Measurements from ENCODE around the gene GBGT1. TPM values are rescaled to one million over a fixed set of nuclear protein-coding genes. Genes with fewer than 3 reads are reported as not detected.
A peak's percentile ranks its signal among the peaks of the same experiment; 100 is the strongest.

The GBGT1 gene
- total and polyA plus RNA-seq, 9 of the 15 experiments (the other 6 are each of a cell fraction or from before 2014, with no cell fraction given) = 0.55 to 25.8 (median 13.7) TPM

DNA sequence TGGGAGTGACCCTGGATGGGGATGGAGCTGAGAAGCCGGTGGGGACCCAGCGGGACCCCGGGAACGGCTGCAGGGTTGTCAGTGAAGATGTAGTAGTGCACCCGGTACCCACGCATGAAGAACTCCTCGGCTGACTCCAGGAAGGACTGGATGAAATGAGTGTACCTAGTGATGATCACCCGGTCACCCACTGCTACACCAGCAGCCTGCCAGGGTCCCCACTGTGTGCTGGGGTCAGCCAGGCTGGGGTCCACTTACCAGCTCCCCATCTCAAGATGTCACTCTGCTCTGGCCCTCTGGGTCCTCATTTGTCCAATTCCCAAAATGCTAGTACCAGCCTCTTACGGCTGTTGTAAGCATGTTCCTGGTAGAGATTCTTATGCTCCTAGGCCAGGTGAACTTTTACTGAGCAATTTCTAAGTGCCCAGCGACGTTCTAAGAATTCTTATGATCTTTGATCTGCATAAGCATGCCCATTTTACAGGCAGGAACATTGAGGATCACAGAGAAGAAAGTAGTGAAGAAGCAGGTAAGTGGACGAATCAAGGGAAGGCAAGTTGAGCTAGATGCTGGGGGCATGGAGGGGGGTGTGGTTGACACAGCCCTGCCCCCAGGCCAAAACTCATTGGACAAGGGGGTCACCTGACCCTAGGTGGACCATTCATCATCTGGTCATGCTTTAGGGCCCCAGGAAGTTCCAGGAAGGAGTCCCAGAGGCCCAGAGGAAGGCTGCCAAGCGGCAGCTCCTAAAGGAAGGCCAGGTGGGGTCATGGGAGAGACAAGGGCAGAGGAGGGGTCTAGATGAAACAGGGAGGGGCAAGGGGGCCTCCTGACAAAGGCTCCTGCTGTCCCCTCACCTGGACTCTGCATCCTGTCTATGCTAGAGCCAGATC is 9.4 kb downstream of the GBGT1 start (continued):
- TF ChIP-seq TAF15 (IDR thresholded peaks at IDR 0.05; ENCODE audit: low read depth, low read length) = no peak
- TF ChIP-seq EP400 (IDR thresholded peaks at IDR 0.05) = no peak
- TF ChIP-seq EHMT2 (IDR thresholded peaks at IDR 0.05) = no peak
- TF ChIP-seq ZNF282 (CRISPR knock-in tag; IDR thresholded peaks at IDR 0.05) = no peak
- peak; percentile 99 for TF ChIP-seq BCOR (IDR thresholded peaks at IDR 0.05)
- no peak for TF ChIP-seq ZNF707 (CRISPR knock-in tag; conservative IDR thresholded peaks at IDR 0.05)
- peak; percentile 78 for TF ChIP-seq MEIS2 (IDR thresholded peaks at IDR 0.05; ENCODE audit: partially characterized antibody)
- TF ChIP-seq BMI1 (IDR thresholded peaks at IDR 0.05; ENCODE audit: low read length) = no peak
- TF ChIP-seq, protein P1, sequence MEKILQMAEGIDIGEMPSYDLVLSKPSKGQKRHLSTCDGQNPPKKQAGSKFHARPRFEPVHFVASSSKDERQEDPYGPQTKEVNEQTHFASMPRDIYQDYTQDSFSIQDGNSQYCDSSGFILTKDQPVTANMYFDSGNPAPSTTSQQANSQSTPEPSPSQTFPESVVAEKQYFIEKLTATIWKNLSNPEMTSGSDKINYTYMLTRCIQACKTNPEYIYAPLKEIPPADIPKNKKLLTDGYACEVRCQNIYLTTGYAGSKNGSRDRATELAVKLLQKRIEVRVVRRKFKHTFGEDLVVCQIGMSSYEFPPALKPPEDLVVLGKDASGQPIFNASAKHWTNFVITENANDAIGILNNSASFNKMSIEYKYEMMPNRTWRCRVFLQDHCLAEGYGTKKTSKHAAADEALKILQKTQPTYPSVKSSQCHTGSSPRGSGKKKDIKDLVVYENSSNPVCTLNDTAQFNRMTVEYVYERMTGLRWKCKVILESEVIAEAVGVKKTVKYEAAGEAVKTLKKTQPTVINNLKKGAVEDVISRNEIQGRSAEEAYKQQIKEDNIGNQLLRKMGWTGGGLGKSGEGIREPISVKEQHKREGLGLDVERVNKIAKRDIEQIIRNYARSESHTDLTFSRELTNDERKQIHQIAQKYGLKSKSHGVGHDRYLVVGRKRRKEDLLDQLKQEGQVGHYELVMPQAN (IDR thresholded peaks at IDR 0.05; ENCODE audit: borderline replicate concordance) = no peak
- TF ChIP-seq SMARCB1 (IDR thresholded peaks at IDR 0.05; ENCODE audit: insufficient read length, low read depth) = no peak
- peak; percentile 35 to 87; a peak in 2 of 4 replicates for TF ChIP-seq RCOR1 (IDR thresholded peaks at IDR 0.05; ENCODE audit: borderline replicate concordance in 1 of 2, low read depth in 2 of 2, low read length in 2 of 2)
- no peak for TF ChIP-seq GTF2F1 (IDR thresholded peaks at IDR 0.05; ENCODE audit: low read depth, low read length)
- no peak for TF ChIP-seq BACH1 (tag; IDR thresholded peaks at IDR 0.05)
- TF ChIP-seq, protein P2, sequence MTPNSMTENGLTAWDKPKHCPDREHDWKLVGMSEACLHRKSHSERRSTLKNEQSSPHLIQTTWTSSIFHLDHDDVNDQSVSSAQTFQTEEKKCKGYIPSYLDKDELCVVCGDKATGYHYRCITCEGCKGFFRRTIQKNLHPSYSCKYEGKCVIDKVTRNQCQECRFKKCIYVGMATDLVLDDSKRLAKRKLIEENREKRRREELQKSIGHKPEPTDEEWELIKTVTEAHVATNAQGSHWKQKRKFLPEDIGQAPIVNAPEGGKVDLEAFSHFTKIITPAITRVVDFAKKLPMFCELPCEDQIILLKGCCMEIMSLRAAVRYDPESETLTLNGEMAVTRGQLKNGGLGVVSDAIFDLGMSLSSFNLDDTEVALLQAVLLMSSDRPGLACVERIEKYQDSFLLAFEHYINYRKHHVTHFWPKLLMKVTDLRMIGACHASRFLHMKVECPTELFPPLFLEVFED (CRISPR knock-in tag; conservative IDR thresholded peaks at IDR 0.05) = no peak
- TF ChIP-seq NEUROD1 (IDR thresholded peaks at IDR 0.05; ENCODE audit: borderline replicate concordance, low read depth, low read length, partially characterized antibody) = no peak

Data from K562 (cell line).